GM21717 (cell line): ENCODE data around the gene PIAS2.
"Not testable (repeated sequence)": the region's sequence is repeated elsewhere in the genome, so short reads cannot be mapped to it uniquely, and the experiment has no call there.

Experiments
- ATAC-seq: cut with Tn5 transposase; IDR thresholded peaks from one replicate; pipeline ENCODE4 v1.9.1; 2021; ENCODE audit warnings: mild to moderate bottlenecking, moderate library complexity; ENCODE audit not compliant: unreplicated experiment

Gene PIAS2

DNA sequence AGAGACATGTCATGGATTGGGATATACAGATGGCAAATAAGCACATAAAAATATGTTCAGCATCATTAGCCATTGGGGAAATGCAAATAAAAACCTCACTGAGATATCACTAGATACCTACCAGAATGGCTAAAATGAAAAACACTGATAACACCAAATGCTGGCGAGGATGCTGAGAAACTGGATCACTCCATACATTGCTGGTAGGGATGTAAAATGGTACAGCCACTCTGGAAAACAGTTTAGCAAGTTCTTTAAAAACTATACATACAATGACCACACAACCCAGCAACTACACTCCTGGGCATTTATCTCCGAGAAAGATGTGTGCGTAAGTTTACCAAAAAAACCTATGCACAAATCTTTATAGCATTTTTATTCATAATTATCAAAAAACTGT, 13.9 kb downstream of the PIAS2 start:
- no peak for ATAC-seq

DNA sequence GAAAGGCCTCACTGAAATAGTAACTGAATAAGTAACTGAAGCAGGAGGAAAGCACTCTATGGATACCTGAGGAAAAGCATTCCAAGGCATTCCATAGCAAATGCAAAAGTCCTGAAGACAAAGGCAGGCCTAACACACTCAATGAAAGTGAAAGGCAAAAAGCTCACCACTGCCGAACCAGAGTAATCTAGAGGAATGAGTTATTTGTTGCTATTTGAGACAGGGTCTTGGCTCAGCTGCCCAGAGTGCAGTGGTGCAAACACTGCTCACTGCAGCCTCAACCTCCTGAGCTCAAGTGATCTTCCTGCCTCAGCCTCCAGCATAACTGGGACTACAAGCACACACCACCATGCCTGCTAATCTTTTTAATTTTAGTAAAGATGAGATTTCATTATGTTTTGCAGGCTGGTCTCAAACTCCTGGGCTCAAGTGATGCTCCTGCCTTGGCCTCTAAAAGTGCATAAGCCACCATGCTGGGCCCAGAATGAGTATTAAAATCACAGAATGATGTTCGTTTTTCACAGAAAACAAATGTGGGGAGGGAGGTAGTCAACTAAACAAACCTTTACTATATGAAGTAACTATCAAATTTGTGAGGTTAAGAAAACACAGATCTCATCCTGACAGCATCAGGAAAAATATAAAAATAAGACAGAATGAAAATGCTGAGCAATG, 17.9 kb downstream of the PIAS2 start:
- ATAC-seq, result peak; percentile 80

DNA sequence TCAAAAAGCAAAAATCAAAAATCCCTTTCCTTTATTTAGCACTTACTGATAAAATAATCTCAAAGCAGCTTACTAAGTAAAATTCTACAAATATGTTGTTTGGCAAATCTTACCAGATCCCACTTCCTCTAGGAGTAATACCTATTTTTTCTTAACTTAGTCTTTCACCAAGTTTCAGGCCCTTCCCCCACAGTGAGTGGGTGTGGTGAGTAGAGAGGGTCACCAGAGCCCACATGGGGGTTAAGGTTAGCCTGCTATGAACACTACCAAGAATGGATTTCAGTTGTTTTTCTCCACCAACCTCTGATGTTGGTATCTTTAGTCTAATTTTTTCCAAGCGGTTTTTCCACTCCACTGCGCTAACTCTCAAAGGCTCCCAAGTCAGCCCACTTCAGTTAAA, 23.2 kb downstream of the PIAS2 start:
- ATAC-seq, result no peak

DNA sequence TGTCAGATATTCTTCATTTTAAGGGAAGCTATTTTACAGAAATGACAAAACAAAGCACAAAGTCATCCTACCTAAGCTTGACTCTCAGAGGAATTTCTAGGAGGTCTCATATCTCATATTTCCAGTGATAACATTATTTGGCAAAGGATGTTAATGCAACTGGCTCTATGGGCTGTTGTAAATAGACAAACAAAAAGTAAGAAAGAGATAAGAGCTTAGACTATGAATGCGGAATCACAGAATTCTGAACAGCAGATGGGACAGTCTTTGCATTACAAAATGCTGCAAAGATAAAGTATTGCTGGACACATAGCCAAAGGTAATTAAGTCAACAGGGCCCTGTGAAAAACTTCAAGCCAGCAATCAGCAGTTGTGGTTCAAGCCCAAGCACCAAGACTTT, 23.9 kb downstream of the PIAS2 start:
- ATAC-seq, result no peak

DNA sequence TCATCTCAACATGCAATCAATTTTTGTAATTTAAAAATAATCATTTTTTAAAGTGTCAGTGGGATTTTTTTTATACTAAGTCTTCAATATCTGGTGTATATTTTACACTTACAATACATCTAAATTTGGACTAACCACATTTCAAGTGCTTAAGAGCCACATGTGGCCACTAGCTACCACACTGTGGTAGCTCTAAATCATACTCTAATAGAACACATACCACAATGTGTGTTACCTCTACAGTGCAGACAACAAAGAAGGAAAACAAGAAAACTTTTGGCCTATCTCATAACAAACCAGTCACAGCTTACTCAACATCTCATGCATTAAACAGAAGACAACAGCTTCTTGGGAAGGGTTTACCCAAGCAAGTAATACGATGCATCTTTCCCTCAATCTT, 24.5 kb downstream of the PIAS2 start:
- no peak for ATAC-seq

DNA sequence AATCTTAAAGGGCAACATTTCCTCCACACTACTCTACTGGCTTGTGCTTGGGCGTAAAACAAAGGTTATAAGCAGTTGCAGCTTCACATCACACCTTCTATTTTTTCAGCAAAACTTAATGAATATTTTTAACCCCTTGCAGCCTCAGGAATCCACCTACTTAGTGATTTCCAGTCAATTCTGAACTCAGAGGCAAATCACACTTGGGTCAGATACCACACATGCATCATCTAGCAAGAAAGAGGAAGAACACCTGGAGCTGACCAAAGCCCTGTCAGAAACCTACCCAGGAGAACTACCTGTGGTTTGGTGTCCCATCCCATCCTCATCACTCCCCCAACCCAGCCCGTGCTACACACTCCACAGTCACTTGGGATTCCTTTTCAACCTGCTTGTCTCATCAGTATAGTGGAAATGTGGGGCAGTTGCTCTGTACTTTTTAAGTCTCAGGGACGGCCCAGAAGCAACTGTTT, 25.5 kb downstream of the PIAS2 start:
- peak; percentile 88 for ATAC-seq

DNA sequence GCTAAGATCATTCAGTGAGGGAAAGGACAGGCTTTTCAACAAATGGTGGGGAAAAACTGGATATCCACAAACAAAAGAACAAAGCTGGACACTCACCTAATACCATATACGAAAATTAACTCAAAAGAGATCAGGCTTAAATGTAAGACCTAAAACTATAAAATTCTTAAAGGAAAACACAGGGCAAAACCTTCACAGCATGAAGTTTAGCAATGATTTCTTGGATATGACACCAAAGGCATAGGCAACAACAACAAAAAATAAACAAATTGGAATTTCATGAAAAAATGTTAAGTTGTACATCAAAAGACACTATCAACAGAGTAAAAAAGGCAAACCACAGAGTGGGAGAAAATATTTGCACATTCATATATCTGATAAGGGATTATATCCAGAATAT, 28.3 kb downstream of the PIAS2 start:
- no peak for ATAC-seq

DNA sequence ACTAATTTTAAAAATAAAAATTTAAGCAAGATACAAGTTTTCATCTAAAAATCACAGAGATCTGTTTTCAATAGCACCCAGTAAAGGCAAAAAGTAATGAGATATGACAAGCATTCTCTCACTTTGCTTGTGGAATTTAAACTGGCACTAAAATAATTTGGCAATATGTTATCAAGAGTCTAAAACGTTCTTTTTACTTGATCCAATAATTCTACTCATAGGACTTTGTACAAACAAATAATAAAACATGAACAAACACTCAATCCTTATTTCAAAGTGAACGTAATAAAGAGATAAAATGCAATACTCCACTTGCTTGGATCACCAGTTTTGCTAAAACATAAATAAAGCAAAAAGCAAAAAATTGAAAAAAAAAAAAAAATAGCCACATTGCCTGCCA, 30.4 kb downstream of the PIAS2 start:
- no peak for ATAC-seq

DNA sequence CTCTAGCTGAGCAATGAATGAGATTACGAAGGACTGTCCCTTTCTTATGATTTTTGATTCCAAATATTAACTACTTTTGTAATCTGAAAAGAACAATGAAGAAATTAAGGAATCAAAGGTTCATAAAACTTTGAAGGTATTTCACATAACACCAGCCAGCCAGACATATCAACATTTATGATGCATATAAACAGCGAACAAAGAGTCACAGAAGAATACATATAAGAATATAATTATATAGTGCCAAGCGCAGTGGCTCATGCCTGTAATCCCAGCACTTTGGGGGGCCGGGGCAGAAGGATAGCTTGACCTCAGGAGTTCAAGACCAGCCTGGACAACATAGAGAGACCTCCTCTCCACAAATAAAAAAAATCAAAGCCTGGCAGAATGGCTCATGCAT, 34.1 kb downstream of the PIAS2 start:
- ATAC-seq, result no peak

DNA sequence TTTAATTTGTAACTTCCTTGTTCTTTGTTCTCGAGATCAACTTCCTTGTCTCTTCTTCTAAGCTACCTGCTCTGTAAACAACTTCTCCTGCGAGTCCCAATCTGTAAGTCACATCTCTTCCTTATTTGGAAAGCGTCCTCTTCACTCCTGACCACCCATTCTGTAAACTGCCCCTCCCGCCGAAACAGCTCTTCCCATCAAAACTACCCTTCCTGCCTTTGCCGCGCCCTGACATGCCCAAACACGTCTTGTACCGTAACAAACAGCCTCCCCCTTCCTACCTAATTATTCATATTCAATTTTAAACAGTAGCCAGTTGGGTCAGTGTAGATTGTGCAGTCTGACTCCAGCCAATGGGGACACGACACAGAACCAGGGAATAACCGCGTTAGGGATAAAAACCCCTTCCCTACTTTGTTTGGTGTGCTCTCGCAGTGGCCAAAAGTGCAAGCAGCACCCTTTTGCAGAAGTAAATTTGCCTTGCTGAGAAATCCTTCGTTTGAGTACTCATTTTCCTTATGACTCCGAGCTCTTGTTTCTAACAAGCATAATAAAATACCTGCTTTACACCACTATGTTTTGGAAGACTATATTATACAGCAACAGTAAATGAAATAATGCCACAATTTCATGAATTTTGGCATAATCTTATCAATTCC, 39.8 kb downstream of the PIAS2 start:
- ATAC-seq, result no peak

DNA sequence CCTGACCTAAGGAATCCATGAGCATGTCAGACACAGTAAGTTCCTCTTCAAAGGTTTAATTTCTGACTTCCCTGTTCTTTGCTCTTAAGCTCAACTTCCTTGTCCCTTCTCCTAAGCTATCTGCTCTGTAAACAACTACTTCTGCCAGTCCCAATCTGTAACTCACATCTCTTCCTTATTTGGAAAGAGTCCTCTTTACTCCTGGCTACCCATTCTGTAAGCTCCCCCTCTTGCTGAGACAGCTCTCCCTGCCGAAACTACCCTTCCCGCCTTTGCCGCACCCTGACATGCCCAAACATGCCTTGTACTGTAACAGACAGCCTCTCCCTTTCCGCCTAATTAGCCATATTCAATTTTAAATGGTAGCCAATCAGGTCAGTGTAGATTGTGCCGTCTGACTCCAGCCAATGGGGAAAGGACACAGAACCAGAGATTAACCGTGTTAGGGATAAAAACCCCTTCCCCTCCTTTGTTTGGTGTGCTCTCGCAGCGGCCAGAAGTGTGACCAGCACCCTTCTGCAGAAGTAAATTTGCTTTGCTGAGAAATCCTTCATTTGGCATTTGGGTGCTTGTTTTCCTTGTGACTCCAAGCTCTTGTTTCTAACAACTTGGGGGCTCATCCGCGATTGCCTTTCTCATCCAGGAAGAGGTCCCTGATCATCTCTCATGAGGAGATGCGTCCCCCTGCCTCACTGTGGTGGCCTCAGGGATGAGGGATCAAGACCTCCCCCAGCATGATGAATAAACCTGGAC, 49.0 kb downstream of the PIAS2 start:
- ATAC-seq, result no peak

DNA sequence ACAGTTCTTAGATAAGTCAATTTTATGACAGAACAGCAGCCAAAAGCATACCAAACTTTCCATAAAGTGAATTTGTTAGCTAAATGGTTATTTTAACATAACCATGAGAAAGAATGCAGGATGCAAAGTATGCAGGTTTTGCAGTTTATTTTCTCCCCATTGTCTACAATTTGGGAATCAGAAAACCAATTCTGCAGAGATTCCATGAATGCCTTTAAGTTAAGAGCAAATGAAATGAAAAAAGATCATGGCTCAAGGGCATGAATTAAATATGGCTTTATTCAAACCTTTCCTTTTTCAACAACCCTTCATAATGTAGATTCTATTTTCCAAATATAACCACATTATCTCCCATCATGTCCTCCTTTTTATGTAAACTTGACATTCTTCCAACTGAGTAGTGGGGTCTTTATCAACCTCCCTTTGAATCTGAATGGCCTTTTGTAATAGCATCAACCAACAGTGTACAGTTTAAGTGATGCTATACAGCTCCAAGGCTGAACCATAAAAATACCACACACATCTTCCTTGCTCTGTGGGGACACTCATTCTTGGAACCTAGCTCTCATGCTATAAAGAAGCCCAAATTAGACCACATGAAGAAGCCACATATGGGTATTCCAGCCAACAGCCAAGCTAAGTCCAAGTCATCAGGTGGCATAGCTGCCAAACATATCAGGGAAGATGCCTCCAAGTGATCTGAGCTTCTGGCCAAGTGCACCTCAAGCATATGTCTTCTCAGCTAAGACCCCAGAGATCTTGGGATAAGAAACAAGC, 49.8 kb downstream of the PIAS2 start:
- no peak for ATAC-seq

DNA sequence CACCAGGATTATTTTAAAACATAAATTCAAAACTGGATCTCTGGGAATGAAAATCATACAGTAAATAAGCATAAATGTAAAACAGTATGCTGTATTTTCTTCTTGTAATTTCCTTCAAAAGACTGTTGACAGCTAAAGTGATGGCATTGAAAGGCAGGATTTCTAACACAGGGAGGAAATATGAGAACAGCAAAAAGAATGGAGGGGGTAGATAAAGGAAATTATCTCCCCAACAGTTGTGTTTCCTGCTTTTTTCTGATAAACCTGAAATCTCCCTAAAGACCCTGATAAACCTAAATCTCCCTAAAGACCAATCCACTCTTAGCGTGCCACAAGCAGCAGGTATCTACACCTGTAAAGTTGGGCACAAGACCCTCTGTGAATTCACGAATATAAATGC, 50.8 kb downstream of the PIAS2 start:
- no peak for ATAC-seq

DNA sequence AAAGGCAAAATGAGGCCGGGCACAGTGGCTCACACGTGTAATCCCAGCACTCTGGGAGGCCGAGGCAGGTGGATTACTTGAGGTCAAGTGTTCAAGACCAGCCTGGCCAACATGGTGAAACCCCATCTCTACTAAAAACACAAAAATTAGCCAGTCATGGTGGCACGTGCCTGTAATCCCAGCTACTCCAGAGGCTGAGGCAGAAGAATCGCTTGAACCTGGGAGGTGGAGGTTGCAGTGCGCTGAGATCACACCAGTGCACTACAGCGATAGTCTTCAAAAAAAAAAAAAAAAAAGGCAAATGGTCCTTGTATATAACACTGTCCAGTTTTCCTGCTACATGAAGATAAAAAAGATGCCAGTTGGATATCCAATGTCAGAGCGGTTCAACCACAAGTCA, 52.1 kb downstream of the PIAS2 start:
- ATAC-seq, result not testable (repeated sequence)

DNA sequence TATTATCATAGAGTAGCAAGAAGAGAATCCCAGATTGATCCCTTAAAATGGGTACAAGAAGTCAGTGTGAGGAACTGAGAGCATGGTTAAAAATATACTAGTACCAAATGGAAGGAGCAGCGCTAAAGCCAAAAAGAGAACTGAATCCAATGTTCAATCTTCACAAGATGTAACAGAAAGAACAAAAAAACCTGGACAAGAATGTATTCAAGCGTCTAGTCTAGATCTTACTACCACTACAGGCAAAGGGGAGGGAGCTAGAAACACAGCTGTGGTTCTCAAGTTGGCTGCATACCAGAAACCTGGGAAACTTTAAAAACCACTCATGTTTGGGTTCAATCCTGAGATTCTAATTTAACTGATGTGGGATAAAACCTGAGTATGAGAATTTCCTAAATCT, 57.5 kb downstream of the PIAS2 start:
- ATAC-seq, result peak; percentile 84

DNA sequence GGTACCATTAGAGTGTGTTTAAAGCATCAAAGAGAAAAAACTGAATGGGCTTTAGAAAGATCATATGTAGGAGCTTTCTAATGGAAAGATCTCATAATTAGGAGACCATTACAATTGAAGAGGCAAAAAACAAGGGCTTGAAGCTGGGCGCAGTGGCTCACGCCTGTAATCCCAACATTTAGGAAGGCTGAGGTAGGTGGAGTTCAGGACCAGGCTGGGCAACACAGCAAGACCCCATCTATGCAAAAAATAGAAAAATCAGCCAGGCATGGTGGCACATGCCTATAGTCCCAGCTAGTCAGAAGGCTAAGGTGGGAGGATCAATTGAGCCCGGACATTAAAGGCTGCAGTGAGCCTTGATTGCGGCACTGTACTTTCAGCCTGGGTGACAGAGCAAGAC, 59.0 kb downstream of the PIAS2 start:
- no peak for ATAC-seq

DNA sequence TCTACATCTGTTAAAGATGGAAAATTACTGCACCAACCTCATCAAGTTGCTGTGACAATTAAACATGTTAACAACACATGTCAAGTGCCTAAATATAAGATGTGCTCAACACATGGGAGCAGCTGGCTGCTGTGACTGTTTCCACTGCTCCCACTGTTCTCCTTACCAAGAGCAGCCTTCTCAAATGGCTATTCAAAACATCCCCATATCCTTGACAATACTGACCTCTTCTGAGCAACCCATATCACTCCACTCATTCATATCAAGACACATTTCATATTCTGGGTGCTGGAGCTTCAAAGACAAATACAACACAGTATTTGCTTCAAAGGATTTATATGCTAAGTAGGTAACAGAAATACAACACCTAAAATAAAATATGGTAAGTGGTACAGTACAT, 60.3 kb downstream of the PIAS2 start:
- no peak for ATAC-seq

DNA sequence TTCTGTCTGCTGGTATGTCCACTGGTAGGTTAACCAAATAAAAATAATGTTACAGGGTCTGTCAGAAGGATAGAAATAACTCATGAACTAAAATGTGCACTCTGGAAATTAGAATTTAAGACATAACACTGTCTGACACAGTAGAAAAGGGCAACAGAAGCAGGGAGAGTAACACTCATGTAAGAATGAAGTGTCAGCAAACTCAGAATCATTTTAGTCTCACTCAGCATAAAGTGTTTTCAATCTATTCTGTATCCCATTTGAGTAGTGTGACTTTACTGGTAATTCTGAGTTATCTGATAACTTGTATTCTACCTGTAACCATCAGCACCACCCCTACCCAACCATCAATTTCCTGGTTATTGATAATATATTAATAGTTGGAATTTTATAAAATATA, 68.3 kb downstream of the PIAS2 start:
- no peak for ATAC-seq

DNA sequence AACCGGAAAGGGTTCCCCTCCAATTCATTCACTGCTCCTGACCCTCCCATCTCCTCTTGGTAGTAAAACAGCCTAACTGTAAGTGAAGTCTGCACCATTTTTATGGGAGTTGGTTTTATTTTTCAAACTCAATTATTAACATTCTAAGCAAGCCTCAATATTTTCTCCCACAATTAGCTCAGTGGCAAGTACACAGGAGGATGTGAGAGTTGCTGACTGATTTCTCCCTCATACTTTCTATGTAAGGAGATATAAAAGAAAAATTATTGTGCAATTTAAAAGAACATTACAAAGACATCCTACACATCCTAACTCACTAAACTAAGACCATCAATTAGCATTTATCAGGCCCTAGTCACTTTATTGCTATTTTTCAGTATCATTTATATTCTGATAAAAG, 73.9 kb downstream of the PIAS2 start:
- no peak for ATAC-seq

DNA sequence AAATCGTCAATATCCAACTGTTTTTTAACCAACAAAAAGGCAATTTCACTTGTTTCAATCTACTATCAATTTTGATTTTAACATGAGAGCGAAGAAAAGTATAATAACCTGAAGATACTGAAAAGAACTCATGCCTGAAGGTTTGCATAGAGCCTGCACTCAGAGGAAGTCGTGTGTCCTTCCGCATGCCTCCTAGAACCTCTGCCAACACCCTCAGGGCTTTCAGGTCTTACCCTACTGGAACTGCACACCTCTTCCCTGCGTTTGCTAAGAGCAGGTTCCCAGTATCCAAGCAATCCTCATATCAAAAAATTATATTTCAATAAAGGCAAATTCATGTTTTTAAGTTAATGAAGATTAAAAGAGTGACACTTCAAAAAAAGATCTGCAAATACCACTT, 74.7 kb downstream of the PIAS2 start:
- ATAC-seq, result no peak

DNA sequence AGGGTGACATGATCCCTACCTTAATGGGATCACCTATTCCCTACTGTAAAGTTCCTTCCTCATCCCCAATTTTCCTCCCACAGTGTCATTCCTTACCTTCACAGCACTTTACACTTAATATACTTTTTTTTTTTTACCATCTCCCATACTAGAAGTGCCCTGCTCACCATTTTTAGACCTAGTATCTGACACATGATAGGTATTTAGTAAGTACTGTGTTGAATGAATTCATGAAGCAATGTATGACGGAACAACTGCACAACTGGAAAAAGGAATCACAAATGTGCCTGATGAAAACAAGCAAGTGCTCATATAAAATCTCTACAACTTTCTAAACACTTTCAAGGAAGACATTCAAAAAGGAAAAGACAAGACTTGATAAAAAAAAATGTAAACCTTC, 83.4 kb downstream of the PIAS2 start:
- ATAC-seq, result no peak
